Glomerular visceral epithelial cell (primary cell): Measurements from ENCODE around the gene STX8.
A peak's percentile ranks its signal among the peaks of the same experiment; 100 is the strongest.
"Not testable (repeated sequence)": the region's sequence is repeated elsewhere in the genome, so short reads cannot be mapped to it uniquely, and the experiment has no call there.

Experiments
- DNase-seq: peaks from one replicate; pipeline ENCODE4 v3.0.0-alpha.2; 2016; ENCODE audit errors: extremely low spot score

The STX8 gene

DNA sequence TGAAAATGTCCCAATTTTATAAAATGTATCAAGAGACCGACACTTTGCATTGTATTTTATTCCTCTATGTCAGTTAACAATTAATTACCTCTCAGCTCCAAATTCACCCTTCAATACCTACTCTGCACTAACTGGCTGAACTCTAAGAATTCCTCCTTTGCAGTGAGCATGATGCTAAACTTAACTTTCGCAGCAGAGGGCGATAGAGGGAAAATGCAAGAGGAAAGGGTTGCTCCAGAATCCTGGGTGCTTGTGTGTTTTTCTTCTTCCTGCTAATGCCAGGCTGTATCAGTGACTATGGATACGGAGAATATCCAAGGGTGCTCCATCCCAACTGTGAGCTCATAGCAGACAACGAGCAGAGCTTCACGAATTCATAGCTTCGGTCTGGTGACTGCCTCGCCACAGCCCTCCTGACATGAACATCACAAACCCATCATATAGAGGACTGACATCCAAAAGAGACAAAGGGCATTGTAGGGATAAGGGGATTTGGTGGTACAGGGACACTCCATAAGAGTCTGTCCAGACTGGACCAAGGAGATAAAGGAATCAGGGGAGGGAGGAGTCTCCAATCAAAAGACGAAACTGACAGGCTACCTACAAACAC, 172.9 kb downstream of the STX8 start:
- DNase-seq, result peak; percentile 36

DNA sequence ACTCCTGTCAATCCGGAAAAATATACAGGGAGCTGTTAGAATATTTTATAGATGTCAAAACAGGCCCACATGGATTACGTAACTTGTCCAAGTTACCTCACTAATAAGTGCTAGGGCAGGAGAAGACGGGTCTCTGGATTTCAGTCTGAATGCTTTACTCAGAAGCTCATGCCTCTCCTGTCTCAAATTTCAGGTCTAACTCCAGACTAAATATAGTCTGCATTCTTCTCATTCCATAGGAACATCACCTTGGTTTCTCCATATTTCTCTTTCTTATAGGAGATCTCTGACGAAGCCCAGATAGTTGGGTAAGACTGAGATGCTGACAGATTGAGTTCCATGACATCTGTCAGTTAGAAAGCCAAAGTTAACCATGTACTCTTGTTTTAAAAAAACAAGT, 174.2 kb downstream of the STX8 start:
- peak; percentile 73 for DNase-seq

DNA sequence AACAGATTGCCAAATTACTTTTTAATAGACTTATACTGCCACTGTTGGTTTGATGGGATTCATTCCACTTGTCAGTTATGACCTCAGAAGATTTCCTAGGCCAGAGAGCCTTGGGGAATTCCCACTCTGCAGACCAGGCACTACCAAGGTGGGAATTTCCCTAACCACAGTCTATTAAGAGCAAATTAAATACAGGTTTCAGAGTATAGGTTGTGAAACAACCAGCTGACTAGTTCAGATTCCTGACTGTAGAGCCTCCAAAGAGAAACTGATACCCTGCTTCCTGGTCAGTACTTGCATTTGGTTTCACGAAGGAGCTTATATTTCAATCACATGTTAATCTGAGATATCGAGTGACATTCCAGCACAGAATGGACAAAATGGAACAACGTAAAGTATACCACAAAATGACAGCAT, 186.5 kb downstream of the STX8 start:
- DNase-seq, result peak; percentile 97

DNA sequence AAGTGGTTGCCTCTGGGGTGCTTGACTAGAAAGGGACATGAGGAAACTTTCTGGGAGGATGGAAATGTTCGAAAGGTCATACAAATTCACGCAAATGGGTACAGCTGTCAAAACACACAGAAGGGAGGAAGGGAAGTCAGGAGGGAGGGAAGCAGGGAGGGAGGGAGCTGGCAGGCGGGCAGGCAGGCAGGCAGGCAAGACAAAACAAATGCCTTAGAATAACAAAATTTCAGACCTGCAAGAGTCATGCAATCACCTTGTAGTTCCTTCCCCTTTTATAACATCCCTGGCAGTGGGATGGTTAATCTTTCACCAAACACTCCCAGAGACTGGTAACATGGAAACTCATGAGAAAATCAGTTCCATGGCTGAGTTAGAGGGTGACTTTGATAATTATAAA, 189.2 kb downstream of the STX8 start:
- peak; percentile 83 for DNase-seq

DNA sequence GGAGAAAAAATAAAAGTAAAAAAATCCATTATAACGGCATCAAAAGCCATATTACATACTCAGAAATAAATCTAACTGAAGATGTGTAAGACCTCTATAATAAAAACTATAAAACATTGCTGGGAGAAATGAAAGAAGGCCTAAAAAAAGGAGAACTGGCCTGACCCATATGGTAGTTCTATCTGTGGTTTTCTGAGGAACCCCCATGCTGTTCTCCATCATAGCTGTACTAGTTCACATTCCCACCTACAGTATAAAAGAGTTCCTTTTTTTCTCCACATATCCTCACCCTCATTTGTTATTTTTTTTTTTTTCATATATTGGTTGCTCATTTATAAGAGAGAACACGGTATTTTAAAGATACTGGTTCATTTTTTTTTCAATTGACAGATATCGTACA, 191.8 kb downstream of the STX8 start:
- DNase-seq, result no peak

- no peak for DNase-seq
These were observed 193.0 kb downstream of the STX8 start for GRCh38 chr17:9382626-9383025.

GRCh38 chr17:9381068-9381467, 194.6 kb downstream of the STX8 start:
- no peak for DNase-seq

DNA sequence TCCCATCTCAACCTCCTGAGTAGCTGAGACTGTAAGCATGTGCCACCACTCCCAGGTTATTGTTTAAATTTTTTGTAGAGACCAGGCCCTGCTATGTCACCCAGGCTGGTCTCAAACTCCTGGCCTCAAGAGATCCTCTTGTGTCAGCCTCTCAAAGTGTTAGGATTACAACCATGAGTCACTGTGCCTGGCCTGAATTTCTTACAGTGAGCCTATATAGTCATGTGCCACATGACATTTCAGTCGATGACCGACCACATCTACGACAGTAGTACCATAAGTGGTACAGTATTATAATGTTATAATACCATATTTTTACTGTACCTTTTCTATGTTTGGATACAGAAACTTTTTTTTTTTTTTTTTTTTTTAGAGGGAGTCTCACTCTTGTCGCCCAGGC, 195.3 kb downstream of the STX8 start:
- DNase-seq, result no peak

DNA sequence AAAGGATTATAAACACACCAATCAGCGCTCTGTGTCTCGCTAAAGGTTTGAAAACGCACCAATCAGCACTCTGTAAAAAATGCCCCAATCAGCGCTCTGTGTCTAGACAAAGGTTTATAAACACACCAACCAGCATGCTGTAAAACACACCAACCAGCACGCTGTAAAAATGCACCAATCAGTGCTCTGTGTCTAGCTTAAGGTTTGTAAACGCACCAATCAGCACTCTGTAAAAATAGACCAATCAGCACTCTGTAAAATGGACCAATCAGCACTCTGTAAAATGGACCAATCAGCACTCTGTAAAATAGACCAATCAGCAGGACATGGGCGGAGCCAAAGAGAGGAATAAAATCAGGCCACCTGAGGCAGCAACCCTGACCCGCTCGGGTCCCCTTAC, 199.4 kb downstream of the STX8 start:
- DNase-seq, result not testable (repeated sequence)

DNA sequence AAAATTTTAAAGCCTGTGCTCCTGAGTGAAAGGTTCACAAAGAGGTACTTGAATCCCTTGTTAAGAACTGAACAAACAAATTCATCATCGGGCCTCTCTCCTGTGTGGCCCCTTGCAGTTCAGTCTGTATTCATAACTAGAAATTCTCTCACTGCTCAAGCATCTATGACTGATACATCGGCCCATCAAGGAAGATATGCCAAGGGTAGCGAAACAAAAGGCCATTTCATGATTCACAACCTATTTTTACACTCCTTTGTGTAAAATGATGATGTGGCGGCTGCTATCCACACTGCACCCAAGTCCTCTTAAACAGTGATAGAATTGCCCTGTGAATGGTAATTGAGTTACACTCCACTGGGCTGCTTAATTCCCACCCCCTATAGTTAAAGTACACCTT, 204.6 kb downstream of the STX8 start:
- peak; percentile 87 for DNase-seq

DNA sequence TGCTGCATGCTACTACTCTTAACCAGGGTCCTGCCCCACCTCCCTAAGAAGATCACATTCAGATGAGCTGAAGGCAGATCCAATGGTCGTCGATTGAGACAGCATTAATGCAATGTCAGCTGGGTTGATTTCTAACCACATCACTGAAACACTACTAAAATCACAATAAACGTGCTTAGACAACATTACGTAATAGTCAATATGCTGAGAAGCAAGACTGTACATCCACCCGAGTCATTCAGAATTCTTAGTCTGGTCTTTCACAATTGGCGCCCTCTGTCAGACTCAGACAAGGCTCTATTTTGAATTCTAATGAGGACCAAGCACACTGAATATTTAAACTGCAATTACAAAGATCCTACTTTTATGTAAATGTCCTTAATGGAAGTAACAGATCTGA, 205.2 kb downstream of the STX8 start:
- no peak for DNase-seq

DNA sequence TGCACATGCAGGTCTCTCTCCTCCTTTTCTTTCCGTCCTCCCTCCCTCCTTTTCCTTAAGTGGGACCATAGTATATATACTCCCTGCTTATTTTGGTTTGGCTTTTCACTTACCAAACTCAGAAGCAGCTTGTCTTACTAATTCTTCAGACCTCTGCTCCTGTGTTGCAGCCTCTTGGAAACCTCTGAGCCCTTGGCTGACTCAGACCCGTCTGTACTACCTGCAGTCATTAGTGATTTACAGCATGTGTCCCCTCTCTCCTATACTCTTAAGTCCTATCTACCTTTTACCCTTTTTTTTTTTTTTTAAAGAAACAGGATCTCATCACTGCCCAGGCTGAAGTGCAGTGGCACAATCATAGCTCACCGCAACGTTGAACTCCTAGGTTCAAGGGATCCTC, 207.0 kb downstream of the STX8 start:
- no peak for DNase-seq

DNA sequence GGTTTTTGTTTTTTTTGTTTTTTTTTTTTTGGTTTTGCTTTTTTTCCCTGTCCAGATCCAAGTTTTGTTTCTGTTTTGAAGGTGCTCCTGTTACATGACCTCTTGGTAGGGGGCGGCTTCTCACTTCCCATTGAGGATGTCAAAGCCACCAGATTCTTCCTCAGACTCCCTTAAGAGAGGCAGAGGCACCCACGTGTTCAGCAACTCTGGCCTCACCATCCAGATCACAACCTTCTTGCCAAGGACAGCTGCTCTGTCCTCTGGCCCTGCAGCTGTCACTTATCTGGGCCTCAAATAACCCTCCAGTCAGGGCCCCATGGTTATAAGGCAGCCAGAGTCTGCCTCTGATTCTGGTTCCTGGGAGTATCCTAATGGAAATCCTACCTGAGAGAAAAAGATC, 208.5 kb downstream of the STX8 start:
- no peak for DNase-seq

DNA sequence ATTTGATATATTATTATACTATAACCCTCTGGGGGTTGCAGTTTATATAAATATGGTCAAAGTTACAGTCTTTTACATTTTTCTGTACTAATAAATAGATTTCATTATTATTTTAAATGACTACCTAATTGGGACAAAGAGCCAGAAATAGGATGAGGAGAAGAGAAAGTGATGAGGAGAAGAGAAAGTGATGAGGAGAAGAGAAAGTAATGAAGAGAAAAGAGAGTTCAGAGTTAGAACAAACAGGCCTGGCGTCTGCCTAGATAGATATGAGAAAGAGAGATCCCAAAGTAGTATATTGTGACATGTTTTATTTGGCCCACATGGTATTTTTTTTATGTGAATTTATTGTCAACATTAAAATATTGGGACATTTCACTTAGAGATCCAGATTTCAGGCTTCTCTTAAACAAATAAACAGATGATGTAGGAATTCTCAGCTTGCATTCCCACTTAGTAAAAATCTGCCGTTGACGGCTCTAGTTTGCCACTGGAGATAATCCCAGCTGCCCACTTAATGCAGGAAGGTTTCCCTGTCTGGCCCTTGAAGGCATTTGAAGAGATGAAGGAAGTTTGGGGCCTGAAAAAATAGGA, 210.7 kb downstream of the STX8 start:
- no peak for DNase-seq

GRCh38 chr17:9363440-9364350, 211.9 kb downstream of the STX8 start:
- peak; percentile 61 for DNase-seq

DNA sequence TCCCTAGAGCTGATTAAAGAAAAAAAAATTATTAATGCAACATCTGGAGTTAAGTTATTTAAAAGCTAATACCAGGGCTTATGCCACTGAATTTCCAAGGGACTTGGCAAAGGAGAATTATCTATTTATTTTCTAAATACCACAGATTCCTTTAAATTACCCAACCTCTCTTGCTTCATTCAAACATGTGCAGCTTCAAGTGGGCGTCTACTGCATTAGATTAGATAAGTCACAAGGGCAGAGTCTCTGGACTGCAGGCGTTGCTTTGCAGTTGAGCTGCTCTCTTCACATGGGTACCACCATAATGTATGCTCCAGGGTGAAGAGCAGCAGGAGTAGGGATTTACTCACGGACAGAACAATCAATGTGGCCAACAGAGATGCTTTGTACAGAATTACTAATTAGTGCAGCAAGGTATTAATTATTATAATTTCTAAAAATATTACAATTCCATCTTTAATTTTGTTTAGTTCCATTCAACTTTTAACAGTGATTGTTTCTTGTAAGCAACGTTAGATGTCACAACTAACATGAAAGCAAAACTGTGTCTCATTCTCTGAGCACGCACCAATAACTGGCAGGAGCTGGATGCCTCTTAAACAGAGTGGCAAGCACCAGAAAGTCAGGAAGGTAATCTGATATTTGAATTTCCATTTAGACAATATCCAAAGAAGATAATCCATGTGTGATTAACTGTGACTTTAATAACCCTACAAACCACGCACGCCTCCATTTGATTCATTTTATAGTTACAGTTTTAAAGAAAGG, 214.2 kb downstream of the STX8 start:
- DNase-seq, result peak; percentile 61

DNA sequence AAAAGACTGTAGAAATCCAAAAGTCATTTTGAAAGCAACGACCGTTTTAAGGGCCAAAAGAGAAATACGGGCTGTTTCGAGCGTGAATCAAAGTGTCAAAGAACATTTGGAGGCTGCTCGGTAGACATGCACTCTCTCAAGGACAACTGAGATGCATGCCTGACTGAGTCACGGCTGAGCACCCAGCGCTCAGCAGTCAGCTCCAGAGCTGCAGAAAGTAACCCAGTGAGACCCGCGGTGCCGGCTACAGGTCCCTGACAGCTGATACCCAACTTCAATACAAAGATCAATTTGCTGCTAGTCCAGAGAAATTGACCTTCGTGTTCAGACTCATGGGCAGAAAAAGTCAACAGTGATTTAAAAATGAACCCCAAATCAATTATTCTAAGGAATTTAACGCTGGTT, 214.9 kb downstream of the STX8 start:
- peak; percentile 58 for DNase-seq

DNA sequence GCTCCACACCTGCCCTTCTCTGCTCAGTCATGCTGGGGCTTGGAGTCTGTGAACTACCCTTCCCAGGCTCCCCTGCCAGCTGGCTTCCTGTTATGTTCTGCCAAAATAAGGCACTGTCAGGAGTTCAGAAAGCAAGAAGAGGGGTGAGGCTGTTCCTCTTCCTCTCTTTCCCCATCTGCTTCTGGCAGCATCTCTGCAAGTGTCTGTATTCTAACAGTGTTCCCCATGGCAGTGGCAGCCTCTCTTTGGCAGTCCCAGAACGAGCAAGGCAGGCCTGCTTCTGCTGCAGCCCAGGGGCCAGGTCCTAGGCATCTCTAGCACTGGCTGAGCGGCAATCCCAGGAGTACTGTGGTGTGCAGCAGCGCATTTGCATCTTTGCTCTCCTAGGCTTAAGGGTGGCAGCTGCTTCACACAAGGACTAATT, 219.1 kb downstream of the STX8 start:
- DNase-seq, result no peak

DNA sequence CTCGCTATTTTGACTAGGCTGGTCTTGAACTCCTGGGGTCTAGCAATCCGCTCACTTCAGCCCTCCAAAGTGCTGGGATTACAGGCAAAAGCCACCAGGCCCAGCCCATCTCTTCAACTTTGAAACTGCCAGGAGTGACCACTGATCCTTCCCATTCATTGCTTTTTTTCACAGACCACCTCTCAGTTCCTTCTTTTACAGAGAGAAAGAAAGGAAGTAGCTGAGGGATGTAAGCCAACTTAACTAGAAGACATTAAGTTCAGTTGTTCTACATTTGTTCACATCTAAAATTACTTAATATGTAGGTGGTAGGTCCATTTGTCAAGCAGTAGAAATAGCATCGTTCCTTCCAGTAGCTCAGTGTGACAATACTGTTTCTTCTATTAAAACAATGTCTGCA, 219.8 kb downstream of the STX8 start:
- no peak for DNase-seq

DNA sequence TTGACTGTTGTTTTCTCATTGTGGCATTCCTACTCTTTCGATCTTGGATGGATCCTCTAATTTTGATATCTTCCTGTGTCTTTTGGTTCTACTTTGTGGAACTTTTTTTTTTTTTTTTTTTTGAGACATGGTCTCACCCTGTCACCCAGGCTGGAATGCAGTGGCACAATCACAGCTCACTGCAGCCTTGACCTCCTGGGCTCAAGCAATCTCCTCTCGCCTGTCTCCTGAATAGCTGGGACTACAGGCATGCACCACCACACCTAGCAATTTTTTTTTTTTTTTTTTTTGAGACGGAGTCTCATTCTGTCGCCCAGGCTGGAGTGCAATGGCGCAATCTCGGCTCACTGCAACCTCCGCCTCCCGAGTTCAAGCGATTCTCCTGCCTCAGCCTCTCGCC, 220.4 kb downstream of the STX8 start:
- DNase-seq, result not testable (repeated sequence)

DNA sequence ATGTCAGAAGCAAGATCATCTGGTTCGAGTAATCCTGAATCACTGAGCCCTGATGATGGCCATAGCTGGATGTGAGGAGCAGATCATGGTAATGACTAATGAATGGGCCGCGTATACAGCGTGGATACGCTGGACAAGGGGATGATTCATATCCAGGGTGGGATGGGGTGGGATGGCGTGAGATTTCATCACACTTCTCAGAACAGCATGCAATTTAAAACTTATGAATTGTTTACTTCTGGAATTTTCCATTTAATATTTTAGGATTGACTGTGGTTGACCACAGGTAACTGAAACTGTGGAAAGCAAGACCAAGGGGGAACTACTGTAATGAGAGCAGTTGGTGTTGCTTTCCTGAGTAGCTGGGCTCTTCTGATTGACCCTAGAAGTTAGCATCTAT, 225.5 kb downstream of the STX8 start:
- DNase-seq, result peak; percentile 74

- peak; percentile 31 for DNase-seq
These were observed 229.2 kb downstream of the STX8 start for GRCh38 chr17:9346296-9346926.
